GM12878 (cell line): ENCODE data around the gene B9D2. TPM values are rescaled to one million over a fixed set of nuclear protein-coding genes. Genes with fewer than 3 reads are reported as not detected.
A peak's percentile ranks its signal among the peaks of the same experiment; 100 is the strongest.

ENCODE experiments used
- BCL3 ChIP-seq: IDR thresholded peaks from 2 replicates; pipeline ENCODE4 v1.6.1; 2011; ENCODE audit warnings: borderline replicate concordance, low read depth, mild to moderate bottlenecking, moderate library complexity, low read length; ENCODE audit not compliant: insufficient read depth, poor library complexity, severe bottlenecking
- BMI1 ChIP-seq: fragments of 450-650 bp; IDR thresholded peaks from 2 replicates; pipeline ENCODE4 v1.6.1; 2016; ENCODE audit warnings: mild to moderate bottlenecking, moderate library complexity, borderline replicate concordance
- CBX5 ChIP-seq: sonication (generic); IDR thresholded peaks from 2 replicates; pipeline ENCODE4 v1.6.1; 2016; ENCODE audit warnings: low read depth, moderate library complexity, mild to moderate bottlenecking, inconsistent platforms
- CUX1 ChIP-seq: IDR thresholded peaks from 2 replicates; pipeline ENCODE4 v1.6.1; 2012; ENCODE audit warnings: improper control_type of control experiment, low read depth, low read length; ENCODE audit not compliant: insufficient replicate concordance
- HCFC1 ChIP-seq: fragments of 150-350 bp; IDR thresholded peaks from 2 replicates; pipeline ENCODE4 v1.6.1; 2014; ENCODE audit warnings: low read length
- HDAC2 ChIP-seq: fragments of 200-600 bp; sonication (generic); IDR thresholded peaks from 2 replicates; pipeline ENCODE4 v1.6.1; 2017
- IRF4 ChIP-seq: IDR thresholded peaks from 2 replicates; pipeline ENCODE4 v1.6.1; 2011; ENCODE audit warnings: low read depth, low read length
- JUNB ChIP-seq: IDR thresholded peaks from 2 replicates; pipeline ENCODE4 v1.6.1; 2016; ENCODE audit warnings: antibody characterized with exemption, mild to moderate bottlenecking
- MYB ChIP-seq: fragments of 150-350 bp; IDR thresholded peaks from 2 replicates; pipeline ENCODE4 v1.6.1; 2014; ENCODE audit warnings: mild to moderate bottlenecking, low read depth, low read length, borderline replicate concordance
- NR2C1 ChIP-seq: fragments of 450-650 bp; IDR thresholded peaks from 2 replicates; pipeline ENCODE4 v1.6.1; 2017; ENCODE audit warnings: antibody characterized with exemption, mild to moderate bottlenecking, moderate library complexity
- POLR2AphosphoS5 ChIP-seq: IDR thresholded peaks from 2 replicates; pipeline ENCODE4 v1.6.1; 2011; ENCODE audit warnings: mild to moderate bottlenecking, low read length, inconsistent platforms
- SRF ChIP-seq, 2 experiments: IDR thresholded peaks; 2 replicates each; pipeline ENCODE4 v1.6.1; 2011; ENCODE audit warnings: low read depth in 2 of 2, low read length in 2 of 2, mild to moderate bottlenecking in 1 of 2, moderate library complexity in 1 of 2
- TCF7 ChIP-seq: IDR thresholded peaks from 2 replicates; pipeline ENCODE4 v1.6.1; 2014; ENCODE audit warnings: antibody characterized with exemption, borderline replicate concordance
- polyA plus RNA-seq, 11 experiments: library from polyadenylated mRNA; depleted of rRNA in 4 of 11; unstranded in 6 of 11; stranded (reverse) in 5 of 11; fragments of >200 nt; fragmentation: Nextera tagmentation in 4 of 11; fragmentation: Illumina TruSeq in 1 of 11; extraction: Ambion mirVana in 4 of 11; extraction: Trizol in 1 of 11; gene quantifications; 1 replicate in 1 of 11; 2 replicates in 10 of 11; pipeline versions ENCODE4 v1.2.1 to v1.2.3, GENCODE V29; 2011 to 2016; ENCODE audit warnings: inconsistent platforms in 2 of 11, missing spikeins in 2 of 11, low read depth in 1 of 11
- total RNA-seq, 4 experiments: library from RNA; depleted of rRNA in 3 of 4; stranded (reverse); fragments of >200 nt in 3 of 4; fragmentation: Illumina TruSeq in 1 of 4; extraction: Trizol in 1 of 4; gene quantifications; 2 replicates each; pipeline versions ENCODE4 v1.2.1 to v1.2.3, GENCODE V29; 2013 to 2021
- TF ChIP-seq, protein P1 (sequence below): fragments of 450-650 bp; IDR thresholded peaks from 2 replicates; pipeline ENCODE4 v1.6.1; 2017; ENCODE audit warnings: antibody characterized with exemption, mild to moderate bottlenecking, moderate library complexity
- TF ChIP-seq, protein P2 (sequence below): fragments of 450-650 bp; IDR thresholded peaks from 2 replicates; pipeline ENCODE4 v1.6.1; 2017; ENCODE audit warnings: mild to moderate bottlenecking, moderate library complexity

The B9D2 gene
- total and polyA plus RNA-seq, 10 of the 15 experiments (the other 5 are each of a cell fraction or from before 2014, with no cell fraction given) = 2.4 to 12.4 (median 5.0) TPM

- TF ChIP-seq CUX1 = peak; percentile 57
- peak; percentile 87 for TF ChIP-seq NR2C1
- TF ChIP-seq TCF7 = no peak
- peak; percentile 93 for TF ChIP-seq POLR2AphosphoS5
- no peak for TF ChIP-seq BCL3
- TF ChIP-seq IRF4 = no peak; the same call in 1 of the 2 replicates
- TF ChIP-seq BMI1 = peak; percentile 97
- no peak for TF ChIP-seq MYB
- TF ChIP-seq CBX5 = no peak
- TF ChIP-seq, protein P1, sequence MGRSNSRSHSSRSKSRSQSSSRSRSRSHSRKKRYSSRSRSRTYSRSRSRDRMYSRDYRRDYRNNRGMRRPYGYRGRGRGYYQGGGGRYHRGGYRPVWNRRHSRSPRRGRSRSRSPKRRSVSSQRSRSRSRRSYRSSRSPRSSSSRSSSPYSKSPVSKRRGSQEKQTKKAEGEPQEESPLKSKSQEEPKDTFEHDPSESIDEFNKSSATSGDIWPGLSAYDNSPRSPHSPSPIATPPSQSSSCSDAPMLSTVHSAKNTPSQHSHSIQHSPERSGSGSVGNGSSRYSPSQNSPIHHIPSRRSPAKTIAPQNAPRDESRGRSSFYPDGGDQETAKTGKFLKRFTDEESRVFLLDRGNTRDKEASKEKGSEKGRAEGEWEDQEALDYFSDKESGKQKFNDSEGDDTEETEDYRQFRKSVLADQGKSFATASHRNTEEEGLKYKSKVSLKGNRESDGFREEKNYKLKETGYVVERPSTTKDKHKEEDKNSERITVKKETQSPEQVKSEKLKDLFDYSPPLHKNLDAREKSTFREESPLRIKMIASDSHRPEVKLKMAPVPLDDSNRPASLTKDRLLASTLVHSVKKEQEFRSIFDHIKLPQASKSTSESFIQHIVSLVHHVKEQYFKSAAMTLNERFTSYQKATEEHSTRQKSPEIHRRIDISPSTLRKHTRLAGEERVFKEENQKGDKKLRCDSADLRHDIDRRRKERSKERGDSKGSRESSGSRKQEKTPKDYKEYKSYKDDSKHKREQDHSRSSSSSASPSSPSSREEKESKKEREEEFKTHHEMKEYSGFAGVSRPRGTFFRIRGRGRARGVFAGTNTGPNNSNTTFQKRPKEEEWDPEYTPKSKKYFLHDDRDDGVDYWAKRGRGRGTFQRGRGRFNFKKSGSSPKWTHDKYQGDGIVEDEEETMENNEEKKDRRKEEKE = no peak
- TF ChIP-seq HCFC1 = peak; percentile 82
- TF ChIP-seq, protein P2, sequence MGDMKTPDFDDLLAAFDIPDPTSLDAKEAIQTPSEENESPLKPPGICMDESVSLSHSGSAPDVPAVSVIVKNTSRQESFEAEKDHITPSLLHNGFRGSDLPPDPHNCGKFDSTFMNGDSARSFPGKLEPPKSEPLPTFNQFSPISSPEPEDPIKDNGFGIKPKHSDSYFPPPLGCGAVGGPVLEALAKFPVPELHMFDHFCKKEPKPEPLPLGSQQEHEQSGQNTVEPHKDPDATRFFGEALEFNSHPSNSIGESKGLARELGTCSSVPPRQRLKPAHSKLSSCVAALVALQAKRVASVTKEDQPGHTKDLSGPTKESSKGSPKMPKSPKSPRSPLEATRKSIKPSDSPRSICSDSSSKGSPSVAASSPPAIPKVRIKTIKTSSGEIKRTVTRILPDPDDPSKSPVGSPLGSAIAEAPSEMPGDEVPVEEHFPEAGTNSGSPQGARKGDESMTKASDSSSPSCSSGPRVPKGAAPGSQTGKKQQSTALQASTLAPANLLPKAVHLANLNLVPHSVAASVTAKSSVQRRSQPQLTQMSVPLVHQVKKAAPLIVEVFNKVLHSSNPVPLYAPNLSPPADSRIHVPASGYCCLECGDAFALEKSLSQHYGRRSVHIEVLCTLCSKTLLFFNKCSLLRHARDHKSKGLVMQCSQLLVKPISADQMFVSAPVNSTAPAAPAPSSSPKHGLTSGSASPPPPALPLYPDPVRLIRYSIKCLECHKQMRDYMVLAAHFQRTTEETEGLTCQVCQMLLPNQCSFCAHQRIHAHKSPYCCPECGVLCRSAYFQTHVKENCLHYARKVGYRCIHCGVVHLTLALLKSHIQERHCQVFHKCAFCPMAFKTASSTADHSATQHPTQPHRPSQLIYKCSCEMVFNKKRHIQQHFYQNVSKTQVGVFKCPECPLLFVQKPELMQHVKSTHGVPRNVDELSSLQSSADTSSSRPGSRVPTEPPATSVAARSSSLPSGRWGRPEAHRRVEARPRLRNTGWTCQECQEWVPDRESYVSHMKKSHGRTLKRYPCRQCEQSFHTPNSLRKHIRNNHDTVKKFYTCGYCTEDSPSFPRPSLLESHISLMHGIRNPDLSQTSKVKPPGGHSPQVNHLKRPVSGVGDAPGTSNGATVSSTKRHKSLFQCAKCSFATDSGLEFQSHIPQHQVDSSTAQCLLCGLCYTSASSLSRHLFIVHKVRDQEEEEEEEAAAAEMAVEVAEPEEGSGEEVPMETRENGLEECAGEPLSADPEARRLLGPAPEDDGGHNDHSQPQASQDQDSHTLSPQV = peak; percentile 100
- TF ChIP-seq SRF (IDR thresholded peaks at IDR 0.05; ENCODE audit: low read depth in 2 of 2, low read length in 2 of 2) = peak in 1 of 2 experiments; percentile 66; a peak in 2 of 4 replicates
- TF ChIP-seq HDAC2 = no peak
- no peak for TF ChIP-seq JUNB
Measured at GRCh38 chr19:41363753-41364523, at the start of gene B9D2 (continued).
